ENCODE measurements around the gene TEDC1.

The TEDC1 gene

GRCh38 chr14:105499256-105500035 lies 8.4 kb downstream of the TEDC1 start:
- Histone ChIP-seq H3K27ac (ENCODE audit: low read length) (no peak overlapping the region), H3K9me3 (ENCODE audit: insufficient read depth, low read depth, low read length) (no peaks in the 10 kb centered on the region), H3K4me1 (ENCODE audit: insufficient read depth, low read length) (no peaks in the 10 kb centered on the region), H3K4me3 (ENCODE audit: low read length) (no peak overlapping the region), H3K9ac (ENCODE audit: low read depth, low read length) (no peak overlapping the region), H3K36me3 (ENCODE audit: insufficient read depth, low read depth, low read length) (no peaks in the 10 kb centered on the region), H3K27me3 (ENCODE audit: insufficient read depth, low read length) (no peaks in the 10 kb centered on the region)

DNA sequence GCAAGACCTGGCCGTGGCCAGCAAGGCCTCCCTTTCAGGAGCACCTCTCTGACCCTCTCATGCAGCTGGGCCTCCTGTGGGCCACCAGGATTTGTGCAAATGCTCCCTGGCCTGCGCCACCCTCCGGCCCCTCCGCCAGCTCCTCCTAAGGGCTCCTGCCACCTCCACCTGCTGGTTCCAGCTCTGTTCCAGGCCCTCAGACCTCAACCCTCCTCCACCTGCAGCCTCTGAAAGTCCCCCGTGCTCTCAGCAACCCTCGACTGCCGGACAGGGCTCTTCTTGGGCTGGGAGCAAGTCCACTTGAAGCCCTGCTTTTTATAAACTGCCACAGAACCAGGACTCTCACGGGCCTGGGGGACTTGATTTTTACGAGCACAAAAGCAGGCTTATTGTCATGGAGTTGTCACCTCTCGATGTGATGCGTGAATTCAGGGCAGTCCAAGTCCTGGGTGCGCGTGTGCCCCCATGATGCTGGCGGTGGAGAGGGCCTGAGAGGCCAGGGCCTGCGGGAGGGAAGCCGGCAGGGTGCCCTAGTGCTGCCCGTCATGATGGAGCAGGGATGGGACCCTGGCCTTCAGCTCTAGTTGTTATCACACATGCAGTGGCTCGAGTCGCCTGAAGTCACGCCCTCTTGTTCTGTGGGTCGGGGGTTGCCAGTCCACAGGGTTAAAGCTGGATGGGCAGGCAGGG lies 9.1 kb downstream of the TEDC1 start:
- H3K9me3 ChIP-seq (ENCODE audit: insufficient read depth, low read depth, low read length): no peaks in the 10 kb centered on the region
- H3K4me3 ChIP-seq (ENCODE audit: low read length): no peak overlapping the region
- H3K27me3 ChIP-seq (ENCODE audit: insufficient read depth, low read length): no peaks in the 10 kb centered on the region
- no peaks in the 10 kb centered on the region for H3K4me1 ChIP-seq (ENCODE audit: insufficient read depth, low read length)
- H3K9ac ChIP-seq (ENCODE audit: low read depth, low read length): no peak overlapping the region
- H3K36me3 ChIP-seq (ENCODE audit: insufficient read depth, low read depth, low read length): no peaks in the 10 kb centered on the region
- H3K27ac ChIP-seq (ENCODE audit: low read length): no peak overlapping the region

GRCh38 chr14:105500726-105501101 lies 9.7 kb downstream of the TEDC1 start:
- Histone ChIP-seq H3K4me1 (ENCODE audit: insufficient read depth, low read length) (no peaks in the 10 kb centered on the region), H3K4me3 (ENCODE audit: low read length) (no peak overlapping the region), H3K9me3 (ENCODE audit: insufficient read depth, low read depth, low read length) (no peaks in the 10 kb centered on the region), H3K36me3 (ENCODE audit: insufficient read depth, low read depth, low read length) (no peaks in the 10 kb centered on the region), H3K27me3 (ENCODE audit: insufficient read depth, low read length) (no peaks in the 10 kb centered on the region), H3K9ac (ENCODE audit: low read depth, low read length) (no peak overlapping the region), H3K27ac (ENCODE audit: low read length) (no peak overlapping the region)

- H3K4me1 ChIP-seq (ENCODE audit: insufficient read depth, low read length): no peaks in the 10 kb centered on the region
- no peaks in the 10 kb centered on the region for H3K27me3 ChIP-seq (ENCODE audit: insufficient read depth, low read length)
- no peaks in the 10 kb centered on the region for H3K36me3 ChIP-seq (ENCODE audit: insufficient read depth, low read depth, low read length)
- H3K9ac ChIP-seq (ENCODE audit: low read depth, low read length): no peak overlapping the region
- no peak overlapping the region for H3K27ac ChIP-seq (ENCODE audit: low read length)
- H3K9me3 ChIP-seq (ENCODE audit: insufficient read depth, low read depth, low read length): no peaks in the 10 kb centered on the region
- no peak overlapping the region for H3K4me3 ChIP-seq (ENCODE audit: low read length)
These were observed 10.7 kb downstream of the TEDC1 start for GRCh38 chr14:105501504-105502291.

GRCh38 chr14:105502446-105503295 lies 11.6 kb downstream of the TEDC1 start:
- H3K36me3 ChIP-seq (ENCODE audit: insufficient read depth, low read depth, low read length): no peaks in the 10 kb centered on the region
- H3K9ac ChIP-seq (ENCODE audit: low read depth, low read length): no peak overlapping the region
- H3K27me3 ChIP-seq (ENCODE audit: insufficient read depth, low read length): no peaks in the 10 kb centered on the region
- H3K9me3 ChIP-seq (ENCODE audit: insufficient read depth, low read depth, low read length): no peaks in the 10 kb centered on the region
- no peak overlapping the region for H3K4me3 ChIP-seq (ENCODE audit: low read length)
- H3K27ac ChIP-seq (ENCODE audit: low read length): no peak overlapping the region
- H3K4me1 ChIP-seq (ENCODE audit: insufficient read depth, low read length): no peaks in the 10 kb centered on the region

DNA sequence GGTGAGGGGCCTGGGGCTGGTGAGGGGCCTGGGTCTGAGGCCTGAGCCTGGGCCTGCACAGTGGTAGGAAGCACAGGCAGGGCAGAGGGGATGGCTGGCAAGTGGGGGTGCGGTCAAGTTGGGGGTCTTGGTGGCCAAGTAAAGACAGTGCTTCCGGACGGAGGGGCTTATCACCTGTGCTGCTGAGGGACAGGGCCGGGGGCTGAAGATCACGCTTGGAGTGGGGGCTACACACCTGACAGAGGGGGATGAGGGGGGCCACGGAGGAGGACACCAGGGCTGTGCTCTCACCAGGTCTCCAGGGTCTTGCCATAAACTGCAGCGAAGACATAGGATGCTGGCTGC lies 12.2 kb downstream of the TEDC1 start:
- Histone ChIP-seq H3K9ac (ENCODE audit: low read depth, low read length) (no peak overlapping the region), H3K4me3 (ENCODE audit: low read length) (no peak overlapping the region), H3K27ac (ENCODE audit: low read length) (no peak overlapping the region), H3K27me3 (ENCODE audit: insufficient read depth, low read length) (no peaks in the 10 kb centered on the region), H3K36me3 (ENCODE audit: insufficient read depth, low read depth, low read length) (no peaks in the 10 kb centered on the region), H3K9me3 (ENCODE audit: insufficient read depth, low read depth, low read length) (no peaks in the 10 kb centered on the region), H3K4me1 (ENCODE audit: insufficient read depth, low read length) (no peaks in the 10 kb centered on the region)

- Histone ChIP-seq H3K27ac (ENCODE audit: low read length) (no peak overlapping the region), H3K9me3 (ENCODE audit: insufficient read depth, low read depth, low read length) (no peaks in the 10 kb centered on the region; the same call in 1 of the 2 replicates), H3K4me1 (ENCODE audit: insufficient read depth, low read length) (no peaks in the 10 kb centered on the region), H3K36me3 (ENCODE audit: insufficient read depth, low read depth, low read length) (no peaks in the 10 kb centered on the region), H3K27me3 (ENCODE audit: insufficient read depth, low read length) (no peaks in the 10 kb centered on the region), H3K9ac (ENCODE audit: low read depth, low read length) (no peak overlapping the region), H3K4me3 (ENCODE audit: low read length) (no peak overlapping the region)
These were observed 13.1 kb downstream of the TEDC1 start for GRCh38 chr14:105503935-105504692.

DNA sequence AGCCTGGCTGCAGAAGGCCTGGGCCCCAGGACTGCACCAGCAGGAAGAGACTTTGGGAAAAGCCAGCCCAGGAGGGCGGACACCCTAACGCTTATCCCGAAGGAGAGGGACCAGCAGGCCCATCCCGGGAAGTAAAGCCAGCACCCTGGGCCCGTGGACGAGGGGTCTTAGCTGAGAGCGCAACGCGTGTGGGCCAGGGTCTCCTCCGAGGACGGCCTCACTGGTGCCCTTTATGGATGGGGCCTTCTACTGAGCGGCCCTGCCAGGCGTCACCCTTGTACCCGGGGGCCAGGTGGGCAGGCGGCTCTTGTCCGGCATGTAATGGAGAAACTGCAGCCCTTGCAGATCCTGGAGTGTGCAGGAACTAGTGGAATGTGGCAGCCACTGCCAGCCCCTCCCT lies 14.1 kb downstream of the TEDC1 start:
- H3K9me3 ChIP-seq (ENCODE audit: insufficient read depth, low read depth, low read length): no peaks in the 10 kb centered on the region; the same call in 1 of the 2 replicates
- no peak overlapping the region for H3K4me3 ChIP-seq (ENCODE audit: low read length)
- H3K36me3 ChIP-seq (ENCODE audit: insufficient read depth, low read depth, low read length): no peaks in the 10 kb centered on the region
- H3K4me1 ChIP-seq (ENCODE audit: insufficient read depth, low read length): no peaks in the 10 kb centered on the region
- H3K9ac ChIP-seq (ENCODE audit: low read depth, low read length): no peak overlapping the region
- no peaks in the 10 kb centered on the region for H3K27me3 ChIP-seq (ENCODE audit: insufficient read depth, low read length)
- H3K27ac ChIP-seq (ENCODE audit: low read length): no peak overlapping the region

GRCh38 chr14:105507247-105507646 lies 16.2 kb downstream of the TEDC1 start:
- H3K36me3 ChIP-seq (ENCODE audit: insufficient read depth, low read depth, low read length): no peaks in the 10 kb centered on the region
- H3K9ac ChIP-seq (ENCODE audit: low read depth, low read length): no peak overlapping the region
- no peak overlapping the region for H3K4me3 ChIP-seq (ENCODE audit: low read length)
- H3K27ac ChIP-seq (ENCODE audit: low read length): no peak overlapping the region
- H3K9me3 ChIP-seq (ENCODE audit: insufficient read depth, low read depth, low read length): no peaks in the 10 kb centered on the region; the same call in 1 of the 2 replicates
- H3K4me1 ChIP-seq (ENCODE audit: insufficient read depth, low read length): no peaks in the 10 kb centered on the region
- no peaks in the 10 kb centered on the region; the same call in 1 of the 2 replicates for H3K27me3 ChIP-seq (ENCODE audit: insufficient read depth, low read length)

GRCh38 chr14:105508069-105508468 lies 17.0 kb downstream of the TEDC1 start:
- H3K36me3 ChIP-seq (ENCODE audit: insufficient read depth, low read depth, low read length): no peaks in the 10 kb centered on the region
- H3K27me3 ChIP-seq (ENCODE audit: insufficient read depth, low read length): no peaks in the 10 kb centered on the region; the same call in 1 of the 2 replicates
- no peak overlapping the region for H3K4me3 ChIP-seq (ENCODE audit: low read length)
- no peak overlapping the region for H3K27ac ChIP-seq (ENCODE audit: low read length)
- H3K9ac ChIP-seq (ENCODE audit: low read depth, low read length): no peak overlapping the region
- H3K4me1 ChIP-seq (ENCODE audit: insufficient read depth, low read length): no peaks in the 10 kb centered on the region
- H3K9me3 ChIP-seq (ENCODE audit: insufficient read depth, low read depth, low read length): no peaks in the 10 kb centered on the region; the same call in 1 of the 2 replicates
